Neural cell (in vitro differentiated cells): ENCODE data around the gene KTI12.

Experiments used
- POLR2AphosphoS5 ChIP-seq: IDR thresholded peaks from 2 replicates; pipeline ENCODE4 v1.6.1; 2012
- RAD21 ChIP-seq: fragments of 450-650 bp; conservative IDR thresholded peaks from 2 replicates; pipeline ENCODE4 v1.6.1; 2014; ENCODE audit warnings: antibody characterized with exemption, mild to moderate bottlenecking, moderate library complexity

- no peak for TF ChIP-seq RAD21
- TF ChIP-seq POLR2AphosphoS5 = no peak
Measured at GRCh38 chr1:52008071-52008809, 25.4 kb downstream of the KTI12 start.
